SW480 (cell line): ENCODE data around the gene SEPHS1.
"Not testable (repeated sequence)": the region's sequence is repeated elsewhere in the genome, so short reads cannot be mapped to it uniquely, and the experiment has no call there.

Experiments used
- DNase-seq: peaks from one replicate; pipeline ENCODE4 v3.0.0-alpha.2; 2016; ENCODE audit warnings: low spot score

Gene SEPHS1

DNA sequence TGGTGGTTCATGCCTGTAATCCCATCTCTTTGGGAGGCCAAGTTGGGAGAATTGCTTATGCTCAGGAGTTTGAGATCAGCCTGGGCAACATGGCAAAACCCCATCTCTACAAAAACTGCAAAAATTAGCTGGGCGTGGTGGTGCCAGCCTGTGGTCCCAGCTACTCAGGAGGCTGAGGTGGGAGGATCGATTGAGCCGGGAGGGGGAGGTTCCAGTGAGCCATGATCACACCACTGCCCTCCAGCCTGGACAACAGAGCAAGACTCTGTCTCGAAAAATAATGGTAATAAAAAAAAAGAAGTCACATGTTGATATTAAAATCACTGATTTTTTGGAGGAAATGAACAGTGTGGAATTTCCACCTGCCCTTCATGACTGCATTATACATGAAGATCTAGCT is 64.0 kb downstream of the SEPHS1 start:
- DNase-seq = no peak

- DNase-seq = not testable (repeated sequence)
Measured at GRCh38 chr10:13282348-13282747, 65.7 kb downstream of the SEPHS1 start.

- no peak for DNase-seq
Measured at GRCh38 chr10:13276749-13277365, 71.2 kb downstream of the SEPHS1 start.

DNA sequence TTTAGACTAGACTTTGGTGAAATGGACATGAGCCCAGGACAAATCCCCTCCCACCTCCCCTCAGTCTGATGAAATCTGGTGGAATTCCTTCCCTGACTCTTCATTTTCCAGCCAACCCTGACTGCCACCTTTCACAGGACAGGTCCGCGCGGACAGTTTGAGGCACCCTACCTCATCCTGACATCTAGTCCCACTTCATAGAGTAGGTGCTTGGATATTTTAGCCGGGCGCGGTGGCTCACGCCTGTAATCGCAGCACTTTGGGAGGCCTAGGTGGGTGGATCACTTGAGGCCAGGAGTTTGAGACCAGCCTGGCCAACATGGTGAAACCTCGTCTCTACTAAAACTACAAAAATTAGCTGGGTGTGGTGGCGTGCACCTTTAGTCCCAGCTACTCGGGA is 71.9 kb downstream of the SEPHS1 start:
- DNase-seq = not testable (repeated sequence)

DNA sequence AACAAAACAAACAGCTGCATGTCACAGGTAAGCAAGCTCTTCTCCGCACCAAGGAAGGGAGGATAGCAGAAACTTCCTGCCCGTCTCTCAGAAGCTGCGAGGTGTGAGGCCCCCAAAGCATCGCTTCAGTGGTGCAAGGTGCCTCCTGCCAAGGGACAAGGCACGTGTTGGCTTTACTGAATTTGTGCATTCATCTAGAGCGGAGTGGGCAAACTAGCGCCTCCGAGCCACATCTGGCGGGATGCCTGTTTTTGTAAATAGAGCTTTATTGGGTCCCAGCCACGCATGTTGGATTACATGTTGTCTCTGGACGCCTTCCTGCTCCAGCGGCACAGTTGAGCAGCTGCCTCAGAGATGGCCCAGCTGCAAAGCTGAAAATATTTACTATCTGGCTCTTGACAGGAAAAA is 75.9 kb downstream of the SEPHS1 start:
- DNase-seq = no peak

GRCh38 chr10:13271552-13272163 is 76.4 kb downstream of the SEPHS1 start:
- peak; percentile 26 for DNase-seq

- peak; percentile 62 for DNase-seq
Measured at GRCh38 chr10:13270877-13271551, 77.1 kb downstream of the SEPHS1 start.

GRCh38 chr10:13268841-13269240 is 79.3 kb downstream of the SEPHS1 start:
- DNase-seq = no peak

DNA sequence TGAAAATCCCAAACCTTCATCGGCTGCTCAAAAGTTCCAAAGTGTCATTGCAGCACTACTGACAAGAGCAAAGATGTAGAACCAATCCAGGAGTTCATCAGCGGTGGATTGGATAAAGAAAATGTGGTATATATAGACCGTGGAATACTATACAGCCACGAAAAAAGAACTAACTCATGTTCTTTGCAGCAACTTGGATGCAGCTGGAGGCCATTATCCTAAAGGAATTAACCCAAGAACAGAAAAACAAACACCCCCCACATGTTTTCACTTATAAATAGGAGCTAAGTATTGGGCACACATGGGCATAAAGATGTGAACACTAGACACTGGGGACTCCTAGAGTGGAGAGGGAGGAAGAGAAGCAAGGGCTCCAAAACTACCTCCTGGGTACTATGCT is 79.8 kb downstream of the SEPHS1 start:
- DNase-seq = no peak
